ENCODE measurements around the gene C16orf95. TPM values are rescaled to one million over a fixed set of nuclear protein-coding genes. Genes with fewer than 3 reads are reported as not detected.
A peak's percentile ranks its signal among the peaks of the same experiment; 100 is the strongest.

The C16orf95 gene
- total RNA-seq, 1 donor = 4.0 TPM

DNA sequence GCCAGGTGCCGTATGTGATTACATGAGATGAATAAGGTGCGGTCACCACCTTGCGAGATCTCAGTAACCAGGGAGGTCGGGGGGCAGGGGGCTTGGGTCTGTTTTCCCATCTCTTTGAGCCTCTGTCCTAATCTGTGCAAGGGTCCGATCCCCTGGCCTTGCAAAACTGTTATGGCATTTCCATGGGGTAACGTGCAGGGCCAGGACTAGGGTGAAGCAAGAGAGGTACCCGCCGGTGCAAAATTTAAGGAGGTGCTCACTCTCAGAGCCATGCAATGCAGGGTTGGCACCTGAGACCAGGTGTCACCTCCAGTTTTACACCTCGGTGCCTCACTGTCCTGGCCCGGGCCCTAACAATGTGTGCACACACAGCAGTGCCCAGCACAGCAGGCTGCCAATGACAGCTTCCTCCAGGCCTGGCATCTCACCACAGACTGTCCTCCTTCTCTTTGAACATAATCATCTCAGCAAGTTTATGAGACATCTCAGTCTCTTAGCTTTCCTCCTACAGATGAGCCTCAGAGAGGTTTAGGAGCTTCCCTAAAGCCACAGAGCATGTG is 43.6 kb downstream of the C16orf95 start:
- H3K27me3 ChIP-seq (ENCODE audit: insufficient read depth, low read length) = no peaks in the 10 kb centered on the region
- H3K4me2 ChIP-seq (ENCODE audit: insufficient read depth, low read length) = no peak overlapping the region
- H3K36me3 ChIP-seq (ENCODE audit: insufficient read depth, low read length) = no peaks in the 10 kb centered on the region
- no peaks in the 10 kb centered on the region for H3K79me2 ChIP-seq (ENCODE audit: insufficient read depth, low read length)
- no peak for DNase-seq (ENCODE audit: insufficient read length, low spot score, missing footprints)
- TF ChIP-seq, protein P1, sequence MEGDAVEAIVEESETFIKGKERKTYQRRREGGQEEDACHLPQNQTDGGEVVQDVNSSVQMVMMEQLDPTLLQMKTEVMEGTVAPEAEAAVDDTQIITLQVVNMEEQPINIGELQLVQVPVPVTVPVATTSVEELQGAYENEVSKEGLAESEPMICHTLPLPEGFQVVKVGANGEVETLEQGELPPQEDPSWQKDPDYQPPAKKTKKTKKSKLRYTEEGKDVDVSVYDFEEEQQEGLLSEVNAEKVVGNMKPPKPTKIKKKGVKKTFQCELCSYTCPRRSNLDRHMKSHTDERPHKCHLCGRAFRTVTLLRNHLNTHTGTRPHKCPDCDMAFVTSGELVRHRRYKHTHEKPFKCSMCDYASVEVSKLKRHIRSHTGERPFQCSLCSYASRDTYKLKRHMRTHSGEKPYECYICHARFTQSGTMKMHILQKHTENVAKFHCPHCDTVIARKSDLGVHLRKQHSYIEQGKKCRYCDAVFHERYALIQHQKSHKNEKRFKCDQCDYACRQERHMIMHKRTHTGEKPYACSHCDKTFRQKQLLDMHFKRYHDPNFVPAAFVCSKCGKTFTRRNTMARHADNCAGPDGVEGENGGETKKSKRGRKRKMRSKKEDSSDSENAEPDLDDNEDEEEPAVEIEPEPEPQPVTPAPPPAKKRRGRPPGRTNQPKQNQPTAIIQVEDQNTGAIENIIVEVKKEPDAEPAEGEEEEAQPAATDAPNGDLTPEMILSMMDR (IDR thresholded peaks at IDR 0.05; ENCODE audit: extremely low read depth, low read depth, low read length) = no peak
- no peaks in the 10 kb centered on the region for H3K9me3 ChIP-seq (ENCODE audit: low read depth, low read length)
- H4K20me1 ChIP-seq (ENCODE audit: insufficient read depth, low read length) = no peaks in the 10 kb centered on the region
- H3K4me3 ChIP-seq (ENCODE audit: insufficient read depth, low read length) = no peak overlapping the region
- H3K27ac ChIP-seq (ENCODE audit: low read depth, low read length) = no peak overlapping the region
- H2AFZ ChIP-seq (ENCODE audit: low read length) = no peak overlapping the region
- peaks cover 7% of the 10 kb centered on the region for H3K4me1 ChIP-seq (ENCODE audit: insufficient read depth, low read length)

- Histone ChIP-seq H2AFZ (ENCODE audit: low read length) (peak overlapping the region; percentile 20), H3K79me2 (ENCODE audit: insufficient read depth, low read length) (no peaks in the 10 kb centered on the region), H3K4me1 (ENCODE audit: insufficient read depth, low read length) (peaks cover 7% of the 10 kb centered on the region), H3K27me3 (ENCODE audit: insufficient read depth, low read length) (no peaks in the 10 kb centered on the region), H3K36me3 (ENCODE audit: insufficient read depth, low read length) (no peaks in the 10 kb centered on the region), H3K4me2 (ENCODE audit: insufficient read depth, low read length) (peak overlapping the region; percentile 43), H4K20me1 (ENCODE audit: insufficient read depth, low read length) (no peaks in the 10 kb centered on the region), H3K4me3 (ENCODE audit: insufficient read depth, low read length) (no peak overlapping the region), H3K27ac (ENCODE audit: low read depth, low read length) (no peak overlapping the region), H3K9me3 (ENCODE audit: low read depth, low read length) (no peaks in the 10 kb centered on the region)
- DNase-seq (ENCODE audit: insufficient read length, low spot score, missing footprints) = peak; percentile 81
- TF ChIP-seq, protein P1 (IDR thresholded peaks at IDR 0.05; ENCODE audit: extremely low read depth, low read depth, low read length) = no peak
Observed at GRCh38 chr16:87271256-87271655, 45.9 kb downstream of the C16orf95 start.

DNA sequence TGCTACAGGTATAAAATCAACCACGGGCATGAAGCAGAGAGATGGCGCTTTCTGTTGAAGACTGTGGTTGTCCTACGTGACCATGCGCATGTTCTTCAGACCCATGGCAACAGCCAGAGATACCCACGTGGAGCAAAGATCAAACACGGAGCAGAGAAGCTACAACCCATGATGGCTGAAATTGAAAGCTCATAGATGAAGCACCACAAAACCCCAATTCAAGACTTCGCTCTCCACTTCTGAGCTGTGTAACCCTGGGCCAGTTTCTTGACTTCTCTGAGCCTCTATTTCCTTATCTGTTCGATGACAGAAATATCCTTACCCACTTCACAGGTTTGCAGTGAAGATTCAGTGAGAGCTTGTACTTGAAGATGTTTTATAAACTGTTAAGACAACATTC is 49.6 kb downstream of the C16orf95 start:
- no peaks in the 10 kb centered on the region for H3K27me3 ChIP-seq (ENCODE audit: insufficient read depth, low read length)
- H3K79me2 ChIP-seq (ENCODE audit: insufficient read depth, low read length) = no peaks in the 10 kb centered on the region
- H2AFZ ChIP-seq (ENCODE audit: low read length) = no peak overlapping the region
- H3K4me1 ChIP-seq (ENCODE audit: insufficient read depth, low read length) = peaks cover 3% of the 10 kb centered on the region
- no peak overlapping the region for H3K27ac ChIP-seq (ENCODE audit: low read depth, low read length)
- no peaks in the 10 kb centered on the region for H4K20me1 ChIP-seq (ENCODE audit: insufficient read depth, low read length)
- H3K4me3 ChIP-seq (ENCODE audit: insufficient read depth, low read length) = no peak overlapping the region
- no peak overlapping the region for H3K4me2 ChIP-seq (ENCODE audit: insufficient read depth, low read length)
- DNase-seq (ENCODE audit: insufficient read length, low spot score, missing footprints) = no peak
- H3K9me3 ChIP-seq (ENCODE audit: low read depth, low read length) = no peaks in the 10 kb centered on the region
- no peaks in the 10 kb centered on the region for H3K36me3 ChIP-seq (ENCODE audit: insufficient read depth, low read length)
- TF ChIP-seq, protein P1 (IDR thresholded peaks at IDR 0.05; ENCODE audit: extremely low read depth, low read depth, low read length) = no peak

- H3K9me3 ChIP-seq (ENCODE audit: low read depth, low read length) = no peaks in the 10 kb centered on the region
- H3K4me3 ChIP-seq (ENCODE audit: insufficient read depth, low read length) = no peak overlapping the region
- H3K27ac ChIP-seq (ENCODE audit: low read depth, low read length) = no peak overlapping the region
- peaks cover 3% of the 10 kb centered on the region for H3K4me1 ChIP-seq (ENCODE audit: insufficient read depth, low read length)
- no peaks in the 10 kb centered on the region for H4K20me1 ChIP-seq (ENCODE audit: insufficient read depth, low read length)
- no peaks in the 10 kb centered on the region for H3K36me3 ChIP-seq (ENCODE audit: insufficient read depth, low read length)
- DNase-seq (ENCODE audit: insufficient read length, low spot score, missing footprints) = no peak
- H2AFZ ChIP-seq (ENCODE audit: low read length) = no peak overlapping the region
- no peaks in the 10 kb centered on the region for H3K27me3 ChIP-seq (ENCODE audit: insufficient read depth, low read length)
- no peak overlapping the region for H3K4me2 ChIP-seq (ENCODE audit: insufficient read depth, low read length)
- TF ChIP-seq, protein P1 (IDR thresholded peaks at IDR 0.05; ENCODE audit: extremely low read depth, low read depth, low read length) = no peak
- H3K79me2 ChIP-seq (ENCODE audit: insufficient read depth, low read length) = no peaks in the 10 kb centered on the region
Observed at GRCh38 chr16:87266846-87267245, 50.3 kb downstream of the C16orf95 start.

Data from osteoblast (primary cell).